HFFc6 (cell line): ENCODE measurements around the gene OLIG1. TPM values are rescaled to one million over a fixed set of nuclear protein-coding genes. Genes with fewer than 3 reads are reported as not detected.

ENCODE experiments used
- DNase-seq: peaks from one replicate; pipeline ENCODE4 v3.0.0-alpha.2; 2018
- H3K27ac Mint-ChIP-seq: 2 replicates; pipeline ENCODE4 v1.8.0; 2020; ENCODE audit warnings: mild to moderate bottlenecking, mixed read lengths
- H3K27me3 Mint-ChIP-seq: 2 replicates; pipeline ENCODE4 v1.8.0; 2021; ENCODE audit warnings: mild to moderate bottlenecking, moderate library complexity, mixed read lengths; ENCODE audit not compliant: insufficient read depth
- H3K36me3 Mint-ChIP-seq: 2 replicates; pipeline ENCODE4 v1.8.0; 2021; ENCODE audit warnings: low read depth, mixed read lengths
- H3K4me1 Mint-ChIP-seq: 2 replicates; pipeline ENCODE4 v1.8.0; 2020; ENCODE audit warnings: low read depth, mixed read lengths
- H3K4me3 Mint-ChIP-seq: 2 replicates; pipeline ENCODE4 v1.8.0; 2020; ENCODE audit warnings: mild to moderate bottlenecking, moderate library complexity, mixed read lengths
- H3K9me3 Mint-ChIP-seq: 2 replicates; pipeline ENCODE4 v1.8.0; 2020; ENCODE audit warnings: mild to moderate bottlenecking, mixed read lengths
- CTCF ChIP-seq: fragments of 200-600 bp; sonication (generic); IDR thresholded peaks from 2 replicates; pipeline ENCODE4 v1.5.0; 2021; ENCODE audit warnings: antibody characterized with exemption, mild to moderate bottlenecking
- total RNA-seq, 6 experiments: library from RNA; stranded (reverse); fragmentation: NEBNext Ultra II Directional; extraction: Animal tissue kit (Norgen Biotek cat#: 25700); gene quantifications; 2 replicates in 1 of 6; 3 replicates in 5 of 6; pipeline ENCODE4 v1.2.3, GENCODE V29; 2021

Gene OLIG1
- total RNA-seq, 6 experiments from 2014 or later, result not detected

GRCh38 chr21:33117101-33117888 lies 47.4 kb downstream of the OLIG1 start:
- Mint-ChIP-seq H3K9me3 (no peaks in the 10 kb centered on the region), H3K4me3 (no peak overlapping the region), H3K27me3 (peaks cover 70% of the 10 kb centered on the region), H3K36me3 (no peaks in the 10 kb centered on the region), H3K4me1 (no peaks in the 10 kb centered on the region), H3K27ac (no peak overlapping the region)
- DNase-seq, result no peak
- no peak for TF ChIP-seq CTCF

Other genes starting within 250 kb of the OLIG1 start
- gene OLIG2, start 44.2 kb upstream of the OLIG1 start, total RNA-seq, result not detected
- 10 to 100 TPM in 5 of 6 experiments, 1 to 10 TPM in 1; 8.0 to 14.6 (median 11.0) TPM for gene IFNAR2, start 159.8 kb downstream of the OLIG1 start, total RNA-seq
- 10 to 100 TPM; 25.5 to 35.3 (median 29.5) TPM for gene IL10RB, start 196.2 kb downstream of the OLIG1 start, total RNA-seq